Spleen (tissue), 7 donors: ENCODE measurements around the gene MINAR1.

Source experiments
- CTCF ChIP-seq, 11 experiments: fragments of 200-600 bp in 7 of 11; fragments of 450-650 bp in 4 of 11; sonication (generic) in 4 of 11; IDR thresholded peaks in 8 of 11; conservative IDR thresholded peaks in 3 of 11; 1 replicate in 7 of 11; 2 replicates in 4 of 11; pipeline versions ENCODE4 v1.4.0 to v1.8.0; 2016 to 2021; ENCODE audit warnings: antibody characterized with exemption in 11 of 11, inconsistent platforms in 4 of 11, mild to moderate bottlenecking in 1 of 11
- POLR2A ChIP-seq, 3 donors: fragments of 450-650 bp; IDR thresholded peaks; one replicate each; pipeline ENCODE4 v1.5.1; 2017; ENCODE audit warnings: antibody characterized with exemption in 3 of 3, mild to moderate bottlenecking in 1 of 3
- POLR2AphosphoS5 ChIP-seq, 3 donors: sonication (generic); formaldehyde crosslinking; IDR thresholded peaks; one replicate each; pipeline ENCODE4 v1.5.1; 2017; ENCODE audit warnings: antibody characterized with exemption in 3 of 3
- donor health status: DM: no; HTN: no; CAD: no; lungs with moderate emphysema.
- donor health status: DM: no; HTN: no; CAD: no.
- donor health status: DM: no; HTN: no; CAD: no.

DNA sequence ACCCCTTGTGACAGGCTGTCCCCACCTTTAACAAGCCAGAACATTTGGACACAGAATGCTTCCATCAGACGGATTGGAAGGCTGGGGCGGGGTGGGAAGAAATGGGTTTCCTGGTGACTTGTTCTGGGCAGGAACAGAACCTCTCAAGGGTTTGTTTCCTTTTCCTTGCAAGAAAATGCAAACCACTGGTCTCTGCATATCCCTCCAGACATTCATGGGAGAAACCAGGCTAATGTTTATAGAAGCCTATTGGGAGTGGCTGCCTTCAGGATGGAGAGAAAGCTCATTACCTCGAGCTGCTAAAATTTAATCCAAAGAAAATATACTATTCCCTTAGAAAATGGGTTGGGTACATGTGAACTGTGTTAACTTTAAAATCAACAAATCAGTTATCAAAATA is 21.9 kb downstream of the MINAR1 start:
- no peak for TF ChIP-seq CTCF (IDR thresholded peaks at IDR 0.05 in 8 of 11, conservative IDR thresholded peaks at IDR 0.05 in 3 of 11)
- TF ChIP-seq POLR2A (IDR thresholded peaks at IDR 0.05), result no peak
- no peak for TF ChIP-seq POLR2AphosphoS5 (IDR thresholded peaks at IDR 0.05)
